Naive B cell (primary cell): ENCODE measurements around the gene ZNF391. TPM values are rescaled to one million over a fixed set of nuclear protein-coding genes. Genes with fewer than 3 reads are reported as not detected.
"Not testable (repeated sequence)": the region's sequence is repeated elsewhere in the genome, so short reads cannot be mapped to it uniquely, and the experiment has no call there.

Experiments used
- ATAC-seq, 2 donors: fragments of 150-1000 bp; cut with Tn5 transposase; 2 replicates each; pipeline ENCODE4 v1.10.0; 2021; ENCODE audit warnings: low read depth in 2 of 2, mild to moderate bottlenecking in 2 of 2, moderate library complexity in 2 of 2
- DNase-seq: peaks from one replicate; pipeline ENCODE4 v3.0.0; 2022
- H3K27ac Mint-ChIP-seq, 6 donors: one replicate each; pipeline ENCODE4 v1.8.0; 2020 to 2022; ENCODE audit warnings: mild to moderate bottlenecking in 6 of 6, mixed read lengths in 6 of 6, moderate library complexity in 5 of 6, inconsistent platforms in 2 of 6
- H3K27me3 Mint-ChIP-seq, 3 donors: one replicate each; pipeline ENCODE4 v1.8.0; 2021 to 2022; ENCODE audit warnings: mixed read lengths in 3 of 3, mild to moderate bottlenecking in 1 of 3
- H3K36me3 Mint-ChIP-seq, 2 donors: one replicate each; pipeline ENCODE4 v1.8.0; 2020 to 2022; ENCODE audit warnings: mixed read lengths in 2 of 2, inconsistent platforms in 1 of 2, mild to moderate bottlenecking in 1 of 2
- H3K4me1 Mint-ChIP-seq, 3 donors: one replicate each; pipeline ENCODE4 v1.8.0; 2020 to 2022; ENCODE audit warnings: mixed read lengths in 3 of 3, inconsistent platforms in 1 of 3, mild to moderate bottlenecking in 1 of 3, moderate library complexity in 1 of 3
- H3K4me3 Mint-ChIP-seq, 8 donors: one replicate each; pipeline ENCODE4 v1.8.0; 2020 to 2022; ENCODE audit warnings: mild to moderate bottlenecking in 8 of 8, mixed read lengths in 8 of 8, moderate library complexity in 8 of 8, inconsistent platforms in 2 of 8
- H3K9me3 Mint-ChIP-seq, 7 donors: one replicate each; pipeline ENCODE4 v1.8.0; 2020 to 2022; ENCODE audit warnings: mixed read lengths in 7 of 7, mild to moderate bottlenecking in 5 of 7, inconsistent platforms in 2 of 7, moderate library complexity in 1 of 7
- polyA plus RNA-seq, 6 donors: library from polyadenylated mRNA; unstranded; fragments of 300-500 nt; fragmentation: Illumina TruSeq; gene quantifications; one replicate each; pipeline ENCODE4 v1.2.3, GENCODE V29; 2021; ENCODE audit warnings: low read depth in 6 of 6

ZNF391 gene
- polyA plus RNA-seq, 6 donors from 2014 or later = 0.95 to 7.4 (median 3.8) TPM

- DNase-seq (no peak), ATAC-seq (no peak)
- peaks cover 0 to 12% (median 4%) of the 10 kb centered on the region in 3 donors for H3K27me3 Mint-ChIP-seq
- peaks cover 0 to 7% (median 4%) of the 10 kb centered on the region in 7 donors for H3K9me3 Mint-ChIP-seq
- peak overlapping the region in 1 of 8 donors; percentile 3 for H3K4me3 Mint-ChIP-seq
- peaks cover 8 to 31% of the 10 kb centered on the region in 2 donors for H3K36me3 Mint-ChIP-seq
- no peak overlapping the region for H3K27ac Mint-ChIP-seq
- peaks cover 8 to 25% (median 14%) of the 10 kb centered on the region in 3 donors for H3K4me1 Mint-ChIP-seq
Measured at GRCh38 chr6:27392623-27393022, 4.1 kb downstream of the ZNF391 start.

DNA sequence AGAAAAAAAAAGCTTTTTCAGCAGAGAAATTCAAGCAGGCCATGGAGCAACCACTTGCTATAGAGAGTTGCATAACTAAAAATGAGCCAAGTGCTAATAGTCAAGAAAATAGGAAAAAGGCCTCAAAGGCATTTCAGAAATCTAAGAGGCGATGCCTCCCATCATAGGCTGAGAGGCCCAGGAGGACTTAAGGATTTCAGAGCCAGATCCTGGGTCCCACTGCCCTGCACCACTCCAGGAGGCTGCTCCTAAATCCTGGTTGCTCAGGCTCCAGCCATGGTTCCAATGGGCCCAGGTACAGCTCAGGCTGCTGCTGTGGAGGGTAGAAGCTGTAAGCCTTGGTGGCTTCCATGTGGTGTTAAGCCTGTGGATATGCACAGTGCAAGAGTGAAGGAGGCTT, 5.5 kb downstream of the ZNF391 start:
- Mint-ChIP-seq H3K36me3 (peaks cover 11 to 35% of the 10 kb centered on the region in 2 donors), H3K27me3 (peaks cover 0 to 12% (median 4%) of the 10 kb centered on the region in 3 donors), H3K4me3 (no peak overlapping the region), H3K9me3 (peaks cover 0 to 19% (median 7%) of the 10 kb centered on the region in 7 donors), H3K27ac (no peak overlapping the region), H3K4me1 (peaks cover under 1 to 12% (median 4%) of the 10 kb centered on the region in 3 donors)
- DNase-seq = no peak
- no peak for ATAC-seq

DNA sequence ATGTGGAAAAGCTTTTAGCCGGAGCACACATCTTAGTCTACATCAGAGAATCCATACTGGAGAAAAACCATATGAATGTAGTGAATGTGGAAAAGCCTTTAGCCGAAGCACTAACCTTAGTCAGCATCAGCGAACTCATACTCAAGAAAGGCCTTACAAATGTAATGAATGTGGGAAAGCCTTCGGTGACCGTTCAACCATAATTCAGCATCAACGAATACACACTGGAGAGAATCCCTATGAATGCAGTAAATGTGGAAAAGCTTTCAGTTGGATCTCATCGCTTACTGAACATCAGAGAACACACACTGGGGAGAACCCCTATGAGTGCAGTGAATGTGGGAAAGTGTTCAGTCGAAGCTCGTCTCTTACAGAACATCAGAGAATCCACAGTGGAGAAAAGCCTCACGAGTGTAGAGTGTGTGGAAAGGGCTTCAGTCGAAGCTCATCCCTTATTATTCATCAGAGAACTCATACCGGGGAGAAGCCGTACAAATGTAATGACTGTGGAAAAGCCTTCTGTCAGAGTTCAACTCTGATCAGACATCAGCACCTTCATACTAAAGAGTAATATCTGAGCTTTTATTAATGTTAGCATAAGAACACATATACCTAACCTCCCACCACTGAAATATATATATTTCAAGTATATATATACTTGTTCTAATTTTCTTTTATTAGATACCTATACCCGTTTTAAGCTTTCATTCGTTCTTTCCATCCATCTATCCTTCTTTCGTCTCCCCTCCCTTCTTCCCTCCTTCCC, 12.5 kb downstream of the ZNF391 start:
- Mint-ChIP-seq H3K9me3 (peaks cover 20 to 55% (median 50%) of the 10 kb centered on the region in 7 donors), H3K36me3 (peaks cover 47 to 53% of the 10 kb centered on the region in 2 donors), H3K4me1 (no peaks in the 10 kb centered on the region)

DNA sequence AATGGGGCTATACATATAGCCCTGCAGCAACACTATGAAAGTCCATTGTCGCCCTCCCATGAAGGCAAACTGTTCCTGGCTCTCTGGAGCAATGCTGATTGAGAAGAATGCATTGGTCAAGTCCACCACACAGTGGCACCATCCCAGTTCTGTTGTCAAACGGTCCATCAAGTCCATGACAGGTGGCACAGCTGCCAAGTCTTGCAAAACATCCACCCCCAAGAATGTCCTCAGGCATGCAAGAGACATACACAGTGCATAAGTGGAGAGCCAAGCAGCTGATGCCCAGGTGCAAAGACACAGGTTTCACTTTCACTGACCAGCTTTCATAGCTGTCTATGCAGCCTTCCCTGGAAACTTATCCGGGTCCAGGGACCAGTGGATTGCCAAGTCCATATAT, 17.5 kb downstream of the ZNF391 start:
- H3K36me3 Mint-ChIP-seq = peaks cover 24 to 25% of the 10 kb centered on the region in 2 donors
- peaks cover 18 to 30% (median 22%) of the 10 kb centered on the region in 7 donors for H3K9me3 Mint-ChIP-seq
- DNase-seq (no peak), ATAC-seq (no peak)
- no peak overlapping the region for H3K4me3 Mint-ChIP-seq
- H3K27me3 Mint-ChIP-seq = peaks cover 0 to 6% (median 6%) of the 10 kb centered on the region in 3 donors
- H3K27ac Mint-ChIP-seq = no peak overlapping the region
- H3K4me1 Mint-ChIP-seq = no peaks in the 10 kb centered on the region

More for the DNA sequence above, 12.5 kb downstream of the ZNF391 start:
- H3K27ac Mint-ChIP-seq = no peak overlapping the region
- DNase-seq = no peak
- ATAC-seq = no peak
- H3K4me3 Mint-ChIP-seq = no peak overlapping the region
- peaks cover 0 to 6% (median 0%) of the 10 kb centered on the region in 3 donors for H3K27me3 Mint-ChIP-seq

GRCh38 chr6:27407153-27407814, 18.7 kb downstream of the ZNF391 start:
- Mint-ChIP-seq H3K4me1 (no peaks in the 10 kb centered on the region), H3K27ac (no peak overlapping the region), H3K4me3 (no peak overlapping the region), H3K36me3 (peaks cover 13 to 15% of the 10 kb centered on the region in 2 donors), H3K9me3 (peaks cover 9 to 18% (median 12%) of the 10 kb centered on the region in 7 donors), H3K27me3 (peaks cover 0 to 6% (median 6%) of the 10 kb centered on the region in 3 donors)
- DNase-seq (no peak), ATAC-seq (no peak)

DNA sequence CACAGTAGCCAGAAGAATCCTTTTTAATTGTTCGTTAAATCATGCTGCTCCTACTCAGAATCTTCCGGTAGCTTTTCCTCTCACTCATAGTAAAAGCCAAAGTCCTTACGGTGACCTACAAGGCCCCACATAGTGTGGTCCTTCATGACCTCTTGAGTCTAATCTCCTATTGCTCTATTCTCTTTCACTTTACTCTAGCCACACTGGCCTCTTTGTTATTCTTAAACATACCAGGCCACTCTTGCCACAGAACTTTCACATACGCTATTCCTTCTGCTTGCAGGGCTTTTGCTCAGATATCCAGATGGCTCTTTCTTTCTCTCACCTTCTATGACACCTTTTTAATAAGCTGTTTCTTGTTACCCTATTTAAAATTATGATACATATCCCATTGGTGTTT, 25.7 kb downstream of the ZNF391 start:
- Mint-ChIP-seq H3K9me3 (peaks cover 0 to 5% (median 2%) of the 10 kb centered on the region in 7 donors), H3K4me3 (no peak overlapping the region), H3K27ac (no peak overlapping the region), H3K36me3 (peaks cover 5 to 9% of the 10 kb centered on the region in 2 donors), H3K27me3 (peaks cover 9 to 12% (median 11%) of the 10 kb centered on the region in 3 donors), H3K4me1 (no peaks in the 10 kb centered on the region)
- no peak for DNase-seq
- no peak for ATAC-seq

DNA sequence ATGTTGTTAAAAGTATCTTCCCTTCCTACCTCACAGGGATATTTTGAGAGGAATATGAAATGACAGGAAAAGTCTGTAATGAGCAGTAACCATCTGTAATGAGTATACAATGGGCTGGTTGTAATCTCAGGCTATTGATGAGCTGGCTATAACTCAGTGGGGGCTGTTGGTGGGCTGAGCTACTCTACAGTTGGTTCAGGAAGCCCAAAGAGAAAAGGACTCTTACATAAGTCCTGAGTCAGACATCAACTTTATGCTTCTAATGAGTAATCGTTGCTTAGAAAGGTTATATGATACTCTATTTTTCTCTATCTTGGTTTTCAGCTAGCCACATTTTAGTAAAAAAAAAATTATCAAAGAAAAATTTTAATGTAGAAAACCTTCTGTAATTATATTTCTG, 26.4 kb downstream of the ZNF391 start:
- Mint-ChIP-seq H3K9me3 (peaks cover 0 to 9% (median 2%) of the 10 kb centered on the region in 7 donors), H3K27ac (no peak overlapping the region), H3K4me3 (no peak overlapping the region), H3K36me3 (peaks cover 5 to 9% of the 10 kb centered on the region in 2 donors), H3K27me3 (peaks cover 12 to 16% (median 15%) of the 10 kb centered on the region in 3 donors), H3K4me1 (no peaks in the 10 kb centered on the region)
- ATAC-seq (no peak), DNase-seq (no peak)

DNA sequence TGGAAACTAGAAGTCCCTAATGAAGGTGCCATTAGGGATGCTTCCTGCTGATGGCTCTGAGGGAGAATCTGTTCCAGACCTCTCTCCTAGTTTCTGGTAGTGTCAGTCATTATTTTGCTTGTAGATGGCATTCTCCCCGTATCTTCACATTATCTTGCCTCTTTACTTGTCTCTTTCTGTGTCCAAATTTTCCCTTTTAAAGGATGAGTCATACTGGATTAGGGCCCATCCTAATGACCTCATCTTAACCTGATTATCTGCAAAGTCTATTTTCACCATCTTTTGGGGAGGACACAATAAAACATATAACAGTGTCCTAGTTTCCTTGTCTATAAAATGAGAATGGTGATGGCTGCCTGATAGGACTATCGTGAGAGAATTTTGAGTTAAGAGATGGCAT, 27.3 kb downstream of the ZNF391 start:
- ATAC-seq = no peak
- Mint-ChIP-seq H3K27ac (no peak overlapping the region), H3K9me3 (peaks cover 0 to 5% (median 2%) of the 10 kb centered on the region in 7 donors), H3K36me3 (peaks cover 5 to 9% of the 10 kb centered on the region in 2 donors), H3K4me1 (no peaks in the 10 kb centered on the region), H3K4me3 (no peak overlapping the region), H3K27me3 (peaks cover 12 to 23% (median 22%) of the 10 kb centered on the region in 3 donors)
- no peak for DNase-seq

DNA sequence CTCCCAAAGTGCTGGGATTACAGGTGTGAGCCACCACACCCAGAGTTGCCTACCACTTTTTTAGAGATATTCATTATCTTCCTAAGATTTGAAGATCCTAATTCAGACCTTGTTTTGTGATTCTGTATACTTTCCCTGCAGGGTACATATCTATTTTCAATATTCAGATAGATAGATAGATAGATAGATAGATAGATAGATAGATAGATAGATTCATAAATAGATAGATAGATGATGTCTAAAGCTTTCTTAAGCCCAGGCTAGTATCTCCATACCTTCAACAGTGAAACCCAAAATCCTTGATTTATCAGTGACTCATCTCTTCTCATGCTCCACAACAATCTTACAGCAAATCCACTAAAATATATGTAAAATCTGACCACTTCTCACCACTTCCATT, 30.8 kb downstream of the ZNF391 start:
- ATAC-seq (no peak), DNase-seq (no peak)
- Mint-ChIP-seq H3K4me1 (no peaks in the 10 kb centered on the region), H3K27ac (no peak overlapping the region), H3K27me3 (peaks cover 17 to 36% (median 23%) of the 10 kb centered on the region in 3 donors), H3K36me3 (peaks cover 0 to 11% of the 10 kb centered on the region in 2 donors), H3K4me3 (no peak overlapping the region), H3K9me3 (peaks cover 2 to 10% (median 5%) of the 10 kb centered on the region in 7 donors)

- Mint-ChIP-seq H3K27me3 (peaks cover 12 to 24% (median 14%) of the 10 kb centered on the region in 3 donors), H3K27ac (no peak overlapping the region), H3K4me3 (no peak overlapping the region), H3K36me3 (peaks cover 0 to 6% of the 10 kb centered on the region in 2 donors), H3K4me1 (no peaks in the 10 kb centered on the region), H3K9me3 (peaks cover 0 to 10% (median 4%) of the 10 kb centered on the region in 7 donors)
- ATAC-seq (no peak), DNase-seq (no peak)
Measured at GRCh38 chr6:27422651-27423332, 34.2 kb downstream of the ZNF391 start.

GRCh38 chr6:27424851-27425250, 36.3 kb downstream of the ZNF391 start:
- H3K4me1 Mint-ChIP-seq, H3K27ac Mint-ChIP-seq, ATAC-seq, DNase-seq, H3K4me3 Mint-ChIP-seq: not testable (repeated sequence)
- Mint-ChIP-seq H3K27me3 (peaks cover 9 to 31% (median 16%) of the 10 kb centered on the region in 3 donors), H3K36me3 (peaks cover 0 to 12% of the 10 kb centered on the region in 2 donors), H3K9me3 (peaks cover 0 to 14% (median 3%) of the 10 kb centered on the region in 7 donors)

DNA sequence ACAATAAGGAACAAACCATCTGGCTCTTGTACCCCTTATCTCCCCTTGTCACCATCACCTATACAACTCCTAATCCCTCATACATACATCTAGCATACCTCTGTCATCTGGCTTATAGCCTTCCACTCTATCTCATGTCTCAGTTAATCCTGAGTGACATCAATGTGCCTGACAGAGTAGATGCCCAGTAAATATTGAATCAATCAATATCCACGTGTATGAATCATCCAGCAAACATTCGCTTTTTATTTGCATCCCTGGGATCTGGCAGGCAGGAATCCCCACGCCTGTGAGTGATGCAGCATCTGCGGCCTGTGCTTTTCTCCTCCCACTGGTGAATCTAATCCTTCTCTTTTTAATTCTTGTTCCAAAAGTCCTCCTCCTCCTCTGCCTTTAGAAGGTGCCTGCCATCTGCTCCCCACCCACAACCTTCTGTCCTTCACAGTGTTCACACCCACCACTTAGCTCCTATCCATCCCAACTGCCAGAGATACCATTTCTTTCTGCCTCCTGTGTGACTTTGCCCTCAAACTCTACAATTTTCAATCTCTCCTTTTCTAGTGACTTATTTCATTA, 37.6 kb downstream of the ZNF391 start:
- peaks cover 6 to 24% (median 10%) of the 10 kb centered on the region in 3 donors for H3K27me3 Mint-ChIP-seq
- ATAC-seq = no peak
- H3K27ac Mint-ChIP-seq = no peak overlapping the region
- peaks cover 0 to 14% of the 10 kb centered on the region in 2 donors for H3K36me3 Mint-ChIP-seq
- H3K4me3 Mint-ChIP-seq = no peak overlapping the region
- peaks cover 0 to 14% (median 4%) of the 10 kb centered on the region in 7 donors for H3K9me3 Mint-ChIP-seq
- H3K4me1 Mint-ChIP-seq = no peaks in the 10 kb centered on the region
- DNase-seq = no peak

- no peak overlapping the region for H3K4me3 Mint-ChIP-seq
- peaks cover 0 to 10% of the 10 kb centered on the region in 2 donors for H3K36me3 Mint-ChIP-seq
- DNase-seq (no peak), ATAC-seq (no peak)
- no peaks in the 10 kb centered on the region for H3K4me1 Mint-ChIP-seq
- H3K9me3 Mint-ChIP-seq = peaks cover 2 to 18% (median 9%) of the 10 kb centered on the region in 7 donors
- no peak overlapping the region for H3K27ac Mint-ChIP-seq
- peaks cover 2 to 22% (median 12%) of the 10 kb centered on the region in 3 donors for H3K27me3 Mint-ChIP-seq
Measured at GRCh38 chr6:27428502-27428901, 39.9 kb downstream of the ZNF391 start.
